Vagina (tissue), 2 donors: ENCODE data around the gene MPP1.

Source experiments
- CTCF ChIP-seq, 3 experiments: fragments of 450-650 bp in 2 of 3; fragments of 200-600 bp in 1 of 3; sonication (generic) in 1 of 3; IDR thresholded peaks; one replicate each; pipeline ENCODE4 v1.5.1; 2017 to 2019; ENCODE audit warnings: antibody characterized with exemption in 3 of 3, mild to moderate bottlenecking in 2 of 3, moderate library complexity in 2 of 3
- POLR2A ChIP-seq, 2 donors: fragments of 450-650 bp; IDR thresholded peaks; one replicate each; pipeline ENCODE4 v1.6.1; 2017; ENCODE audit warnings: antibody characterized with exemption in 2 of 2, mild to moderate bottlenecking in 2 of 2, moderate library complexity in 2 of 2
- POLR2AphosphoS5 ChIP-seq, 2 donors: sonication (generic); formaldehyde crosslinking; IDR thresholded peaks; one replicate each; pipeline ENCODE4 v1.9.0; 2017; ENCODE audit warnings: antibody characterized with exemption in 2 of 2, mild to moderate bottlenecking in 2 of 2, low read depth in 1 of 2; ENCODE audit not compliant: insufficient read depth in 1 of 2

DNA sequence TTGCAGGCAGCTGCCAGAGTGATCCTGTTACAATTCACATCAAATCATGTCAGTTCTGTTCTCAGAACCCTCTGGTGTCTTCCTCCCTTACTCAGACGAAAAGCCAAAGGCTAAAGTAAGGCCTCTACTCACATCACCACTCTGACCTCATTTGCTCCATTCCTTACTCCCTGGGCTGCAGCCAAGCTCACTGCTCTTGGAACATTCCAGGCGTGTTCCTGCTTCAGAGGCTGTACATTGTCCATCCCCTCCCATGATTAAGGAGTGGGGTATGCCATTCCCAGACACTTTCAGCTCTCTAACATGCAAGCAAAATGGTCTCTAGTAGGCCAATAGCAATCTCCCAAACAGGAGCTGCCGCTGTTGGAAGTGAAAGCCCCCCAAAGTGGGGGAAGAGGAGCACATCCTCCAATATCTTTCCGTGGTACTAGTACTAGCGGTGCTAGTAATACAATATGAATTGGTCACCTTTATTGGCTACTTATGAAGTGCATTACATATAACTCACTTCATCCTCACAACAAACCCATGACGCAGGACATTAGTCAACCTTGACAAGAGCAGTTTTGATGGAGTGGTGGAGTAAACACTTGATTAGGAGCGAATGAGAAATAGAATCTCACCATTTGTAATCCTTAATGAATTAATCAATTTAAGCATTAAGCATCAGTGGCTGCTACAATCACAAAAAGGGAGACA is 69.4 kb downstream of the MPP1 start:
- no peak for TF ChIP-seq CTCF (IDR thresholded peaks at IDR 0.05)
- no peak for TF ChIP-seq POLR2A (IDR thresholded peaks at IDR 0.05)
- no peak for TF ChIP-seq POLR2AphosphoS5 (IDR thresholded peaks at IDR 0.05; ENCODE audit: insufficient read depth in 1 of 2, low read depth in 1 of 2)
